ENCODE measurements around the gene ABLIM2.

DNA sequence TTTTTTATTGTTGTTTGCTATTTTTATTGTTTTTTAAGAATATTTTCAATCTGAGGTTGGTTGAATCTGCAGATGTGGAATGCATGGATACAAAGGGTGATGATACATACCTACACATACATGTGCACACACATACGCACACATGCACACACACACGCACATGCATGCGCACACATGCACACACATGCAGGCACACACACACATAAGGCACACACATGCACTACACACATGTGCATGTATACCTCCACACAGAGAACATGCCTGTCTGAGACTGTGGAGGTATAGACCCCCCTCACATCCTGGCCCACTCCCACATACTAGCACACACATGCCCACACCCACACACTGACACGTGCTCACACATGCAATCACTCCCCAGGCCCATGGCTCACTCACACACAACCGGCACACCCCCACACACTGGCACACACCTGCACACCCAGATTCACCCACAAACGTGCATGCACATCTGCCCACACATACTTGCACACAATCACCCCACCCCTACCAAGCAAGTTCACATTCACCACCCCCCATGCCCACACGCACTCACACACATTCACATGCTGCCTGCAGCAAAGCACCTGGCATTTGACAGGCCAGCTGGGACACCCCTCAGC lies 121.4 kb downstream of the ABLIM2 start:
- TF ChIP-seq, protein P1, sequence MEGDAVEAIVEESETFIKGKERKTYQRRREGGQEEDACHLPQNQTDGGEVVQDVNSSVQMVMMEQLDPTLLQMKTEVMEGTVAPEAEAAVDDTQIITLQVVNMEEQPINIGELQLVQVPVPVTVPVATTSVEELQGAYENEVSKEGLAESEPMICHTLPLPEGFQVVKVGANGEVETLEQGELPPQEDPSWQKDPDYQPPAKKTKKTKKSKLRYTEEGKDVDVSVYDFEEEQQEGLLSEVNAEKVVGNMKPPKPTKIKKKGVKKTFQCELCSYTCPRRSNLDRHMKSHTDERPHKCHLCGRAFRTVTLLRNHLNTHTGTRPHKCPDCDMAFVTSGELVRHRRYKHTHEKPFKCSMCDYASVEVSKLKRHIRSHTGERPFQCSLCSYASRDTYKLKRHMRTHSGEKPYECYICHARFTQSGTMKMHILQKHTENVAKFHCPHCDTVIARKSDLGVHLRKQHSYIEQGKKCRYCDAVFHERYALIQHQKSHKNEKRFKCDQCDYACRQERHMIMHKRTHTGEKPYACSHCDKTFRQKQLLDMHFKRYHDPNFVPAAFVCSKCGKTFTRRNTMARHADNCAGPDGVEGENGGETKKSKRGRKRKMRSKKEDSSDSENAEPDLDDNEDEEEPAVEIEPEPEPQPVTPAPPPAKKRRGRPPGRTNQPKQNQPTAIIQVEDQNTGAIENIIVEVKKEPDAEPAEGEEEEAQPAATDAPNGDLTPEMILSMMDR (conservative IDR thresholded peaks at IDR 0.05 in 1 of 2, IDR thresholded peaks at IDR 0.05 in 1 of 2; ENCODE audit: extremely low read depth in 1 of 2, insufficient read depth in 1 of 2, low read depth in 1 of 2, low read length in 2 of 2), result no peak
- no peak for TF ChIP-seq EZH2 (IDR thresholded peaks at IDR 0.05; ENCODE audit: borderline replicate concordance, low read length)

Data from mammary epithelial cell (primary cell).